ENCODE results near the gene MAPK12. TPM values are rescaled to one million over a fixed set of nuclear protein-coding genes. Genes with fewer than 3 reads are reported as not detected.

MAPK12 gene
- total and polyA plus RNA-seq, 2 experiments from 2014 or later, result 12.5 to 33.8 TPM

DNA sequence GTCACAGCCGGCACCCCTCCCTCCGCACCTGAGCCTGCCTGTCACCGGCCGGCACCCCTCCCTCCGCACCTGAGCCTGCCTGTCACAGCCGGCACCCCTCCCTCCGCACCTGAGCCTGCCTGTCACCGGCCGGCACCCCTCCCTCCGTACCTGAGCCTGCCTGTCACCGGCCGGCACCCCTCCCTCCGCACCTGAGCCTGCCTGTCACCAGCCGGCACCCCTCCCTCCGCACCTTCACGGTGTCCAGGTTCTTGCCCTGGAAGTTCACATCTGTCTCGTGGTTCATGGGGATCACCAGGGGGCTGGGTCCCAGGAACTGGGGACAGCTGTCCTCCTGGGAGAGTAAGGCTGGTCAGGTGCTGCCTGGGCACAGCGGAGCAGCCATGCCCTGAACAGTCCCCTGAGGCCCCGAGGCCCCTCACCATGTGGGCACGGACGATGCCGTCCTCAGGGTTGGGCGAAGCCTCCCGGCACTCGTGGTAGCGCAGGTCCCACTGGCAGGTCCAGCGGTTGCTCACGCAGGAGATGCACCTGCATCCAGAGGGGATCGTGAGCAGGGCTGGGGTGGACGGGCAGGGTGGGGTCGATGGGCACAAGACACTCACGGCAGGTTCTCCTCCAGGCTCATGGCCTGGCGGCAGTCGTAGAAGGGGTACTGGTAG lies 24.2 kb upstream of the MAPK12 start:
- H3K27me3 ChIP-seq, result no peaks in the 10 kb centered on the region
- no peak overlapping the region for H2AFZ ChIP-seq
- peaks cover 38% of the 10 kb centered on the region for H3K79me2 ChIP-seq
- H3K4me3 ChIP-seq, result no peak overlapping the region
- H3K9me3 ChIP-seq (ENCODE audit: low read depth), result no peaks in the 10 kb centered on the region
- no peak for TF ChIP-seq EZH2phosphoT487 (IDR thresholded peaks at IDR 0.05; ENCODE audit: low read depth, severe bottlenecking, unreplicated experiment)
- no peak for TF ChIP-seq EZH2 (IDR thresholded peaks at IDR 0.05; ENCODE audit: borderline replicate concordance)
- TF ChIP-seq, protein P1, sequence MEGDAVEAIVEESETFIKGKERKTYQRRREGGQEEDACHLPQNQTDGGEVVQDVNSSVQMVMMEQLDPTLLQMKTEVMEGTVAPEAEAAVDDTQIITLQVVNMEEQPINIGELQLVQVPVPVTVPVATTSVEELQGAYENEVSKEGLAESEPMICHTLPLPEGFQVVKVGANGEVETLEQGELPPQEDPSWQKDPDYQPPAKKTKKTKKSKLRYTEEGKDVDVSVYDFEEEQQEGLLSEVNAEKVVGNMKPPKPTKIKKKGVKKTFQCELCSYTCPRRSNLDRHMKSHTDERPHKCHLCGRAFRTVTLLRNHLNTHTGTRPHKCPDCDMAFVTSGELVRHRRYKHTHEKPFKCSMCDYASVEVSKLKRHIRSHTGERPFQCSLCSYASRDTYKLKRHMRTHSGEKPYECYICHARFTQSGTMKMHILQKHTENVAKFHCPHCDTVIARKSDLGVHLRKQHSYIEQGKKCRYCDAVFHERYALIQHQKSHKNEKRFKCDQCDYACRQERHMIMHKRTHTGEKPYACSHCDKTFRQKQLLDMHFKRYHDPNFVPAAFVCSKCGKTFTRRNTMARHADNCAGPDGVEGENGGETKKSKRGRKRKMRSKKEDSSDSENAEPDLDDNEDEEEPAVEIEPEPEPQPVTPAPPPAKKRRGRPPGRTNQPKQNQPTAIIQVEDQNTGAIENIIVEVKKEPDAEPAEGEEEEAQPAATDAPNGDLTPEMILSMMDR (IDR thresholded peaks at IDR 0.05; ENCODE audit: poor library complexity), result no peak
- no peaks in the 10 kb centered on the region for H3K36me3 ChIP-seq (replicated peaks; ENCODE audit: insufficient read depth, low read depth)
- H3K9me2 ChIP-seq (replicated peaks; ENCODE audit: insufficient read depth), result no peaks in the 10 kb centered on the region
- H4K20me1 ChIP-seq (ENCODE audit: insufficient read depth, poor library complexity, severe bottlenecking), result peaks cover 25% of the 10 kb centered on the region
- peaks cover 12% of the 10 kb centered on the region for H3K4me1 ChIP-seq (ENCODE audit: insufficient read depth)
- no peak for DNase-seq (ENCODE audit: low spot score)
- 95% methylated on average over 23 of the region's 34 CpGs for WGBS (ENCODE audit: low lambda C conversion rate, missing lambda C conversion rate)
- no peak overlapping the region for H3K4me2 ChIP-seq
- no peak overlapping the region for H3K27ac ChIP-seq

DNA sequence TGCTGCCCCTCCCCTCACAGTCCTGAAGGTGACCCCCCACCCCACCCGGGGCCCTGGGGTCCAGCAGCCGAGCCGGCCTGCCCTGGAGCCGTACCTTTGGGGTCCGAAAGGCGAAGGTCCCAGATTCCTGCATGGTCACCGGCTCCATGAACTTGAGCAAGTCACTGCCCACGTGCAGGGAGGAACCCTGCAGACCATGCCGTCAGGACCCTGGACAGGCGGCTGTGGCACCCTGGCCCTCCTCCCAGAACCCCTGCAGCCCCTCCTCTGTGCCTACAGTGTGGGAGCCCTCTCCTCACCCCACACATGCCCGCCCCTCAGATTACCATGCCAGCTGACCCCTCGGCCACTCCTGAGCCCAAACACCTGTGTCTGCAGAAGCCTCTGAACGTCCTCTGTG lies 23.0 kb upstream of the MAPK12 start:
- Histone ChIP-seq H3K27me3 (no peaks in the 10 kb centered on the region), H3K9me3 (ENCODE audit: low read depth) (no peaks in the 10 kb centered on the region), H3K9me2 (replicated peaks; ENCODE audit: insufficient read depth) (no peaks in the 10 kb centered on the region), H3K4me3 (no peak overlapping the region), H3K27ac (no peak overlapping the region), H3K79me2 (peaks cover 26% of the 10 kb centered on the region), H4K20me1 (ENCODE audit: insufficient read depth, poor library complexity, severe bottlenecking) (peaks cover 17% of the 10 kb centered on the region), H3K4me1 (ENCODE audit: insufficient read depth) (peaks cover 12% of the 10 kb centered on the region), H2AFZ (no peak overlapping the region), H3K36me3 (replicated peaks; ENCODE audit: insufficient read depth, low read depth) (no peaks in the 10 kb centered on the region), H3K4me2 (no peak overlapping the region)
- DNase-seq (ENCODE audit: low spot score), result no peak
- no peak for TF ChIP-seq EZH2 (IDR thresholded peaks at IDR 0.05; ENCODE audit: borderline replicate concordance)
- TF ChIP-seq EZH2phosphoT487 (IDR thresholded peaks at IDR 0.05; ENCODE audit: low read depth, severe bottlenecking, unreplicated experiment), result no peak
- TF ChIP-seq, protein P1 (IDR thresholded peaks at IDR 0.05; ENCODE audit: poor library complexity), result no peak
- 92% methylated on average over 12 of the region's 13 CpGs for WGBS (ENCODE audit: low lambda C conversion rate, missing lambda C conversion rate)

DNA sequence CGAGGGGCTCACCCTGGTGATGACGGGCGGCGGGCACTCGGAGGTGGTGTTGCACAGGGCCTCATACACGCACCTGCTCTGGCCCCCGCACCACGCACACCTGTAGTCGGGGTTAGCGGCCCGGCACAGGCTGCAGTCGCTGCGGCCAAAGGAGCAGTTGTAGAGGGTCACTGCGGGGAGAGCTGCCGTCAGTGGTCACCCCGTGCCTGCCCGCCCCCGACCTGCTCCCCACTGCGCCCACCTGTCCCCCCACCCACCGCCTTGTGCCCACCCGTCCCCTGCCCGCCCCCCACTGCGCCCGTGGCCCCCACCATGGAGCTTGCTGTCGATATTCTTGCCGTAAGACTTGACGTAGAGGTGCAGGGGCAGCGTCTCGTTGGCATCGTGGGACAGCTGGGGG lies 22.3 kb upstream of the MAPK12 start:
- WGBS (ENCODE audit: low lambda C conversion rate, missing lambda C conversion rate), result 97% methylated on average over 25 of the region's 30 CpGs
- Histone ChIP-seq H3K4me3 (no peak overlapping the region), H2AFZ (no peak overlapping the region), H4K20me1 (ENCODE audit: insufficient read depth, poor library complexity, severe bottlenecking) (peaks cover 12% of the 10 kb centered on the region), H3K4me1 (ENCODE audit: insufficient read depth) (peaks cover 12% of the 10 kb centered on the region), H3K27ac (no peak overlapping the region), H3K9me3 (ENCODE audit: low read depth) (no peaks in the 10 kb centered on the region), H3K27me3 (no peaks in the 10 kb centered on the region), H3K9me2 (replicated peaks; ENCODE audit: insufficient read depth) (no peaks in the 10 kb centered on the region), H3K79me2 (peaks cover 20% of the 10 kb centered on the region), H3K36me3 (replicated peaks; ENCODE audit: insufficient read depth, low read depth) (no peaks in the 10 kb centered on the region), H3K4me2 (no peak overlapping the region)
- TF ChIP-seq EZH2phosphoT487 (IDR thresholded peaks at IDR 0.05; ENCODE audit: low read depth, severe bottlenecking, unreplicated experiment) (no peak), EZH2 (IDR thresholded peaks at IDR 0.05; ENCODE audit: borderline replicate concordance) (no peak)
- TF ChIP-seq, protein P1 (IDR thresholded peaks at IDR 0.05; ENCODE audit: poor library complexity), result no peak
- no peak for DNase-seq (ENCODE audit: low spot score)

Data from hepatocyte (in vitro differentiated cells).